ENCODE results near the gene PGM3.

The PGM3 gene

DNA sequence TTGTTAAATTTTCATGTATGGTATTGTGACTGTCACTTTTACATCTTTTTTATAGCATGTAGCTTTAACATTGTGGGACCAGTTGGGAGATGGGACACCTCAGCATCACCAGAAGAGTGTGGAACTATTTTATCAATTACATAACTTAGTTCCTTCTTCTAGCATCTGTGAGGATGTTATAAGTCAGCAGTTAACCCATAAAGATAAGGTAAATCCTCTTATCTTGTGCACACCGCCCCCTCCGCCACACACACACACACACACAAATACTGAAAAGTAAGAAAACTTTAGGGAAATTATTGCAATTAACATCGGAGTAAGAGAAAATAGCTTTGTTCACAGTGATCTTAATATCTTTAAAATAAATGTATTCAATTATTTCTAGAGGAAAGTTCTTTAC is 60.9 kb downstream of the PGM3 start:
- Histone ChIP-seq H3K36me3 (ENCODE audit: control insufficient read depth, insufficient read depth, low read length) (no peaks in the 10 kb centered on the region), H3K4me3 (ENCODE audit: low read length) (no peak overlapping the region), H3K9me3 (ENCODE audit: control insufficient read depth, low read length) (no peaks in the 10 kb centered on the region), H3K27me3 (ENCODE audit: control insufficient read depth, insufficient read depth, low read length) (no peaks in the 10 kb centered on the region), H3K9ac (ENCODE audit: low read length) (no peak overlapping the region), H3K4me1 (ENCODE audit: control insufficient read depth, insufficient read depth, low read length) (no peaks in the 10 kb centered on the region)

DNA sequence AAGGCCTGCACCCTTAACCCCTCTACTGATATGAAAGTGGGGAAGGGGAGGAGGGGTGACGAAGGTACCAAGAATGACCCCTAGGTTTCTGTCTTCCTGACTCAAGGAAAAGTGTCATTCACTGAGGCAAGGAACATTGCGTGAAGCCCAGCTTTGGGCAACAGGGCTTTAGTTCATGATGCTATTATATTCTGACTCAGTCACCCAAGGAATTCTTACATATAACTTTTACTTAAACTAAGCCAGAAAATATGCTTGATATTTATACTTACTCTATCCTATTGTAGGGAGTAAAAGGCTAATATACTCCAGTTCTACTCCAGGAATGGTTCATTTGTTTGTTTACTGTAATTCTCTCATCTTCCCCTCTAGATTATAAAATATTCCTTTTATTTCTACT is 65.1 kb downstream of the PGM3 start:
- H3K36me3 ChIP-seq (ENCODE audit: control insufficient read depth, insufficient read depth, low read length), result no peaks in the 10 kb centered on the region
- no peaks in the 10 kb centered on the region for H3K27me3 ChIP-seq (ENCODE audit: control insufficient read depth, insufficient read depth, low read length)
- no peak overlapping the region for H3K4me3 ChIP-seq (ENCODE audit: low read length)
- no peak overlapping the region for H3K9ac ChIP-seq (ENCODE audit: low read length)
- no peaks in the 10 kb centered on the region for H3K9me3 ChIP-seq (ENCODE audit: control insufficient read depth, low read length)
- no peaks in the 10 kb centered on the region for H3K4me1 ChIP-seq (ENCODE audit: control insufficient read depth, insufficient read depth, low read length)

DNA sequence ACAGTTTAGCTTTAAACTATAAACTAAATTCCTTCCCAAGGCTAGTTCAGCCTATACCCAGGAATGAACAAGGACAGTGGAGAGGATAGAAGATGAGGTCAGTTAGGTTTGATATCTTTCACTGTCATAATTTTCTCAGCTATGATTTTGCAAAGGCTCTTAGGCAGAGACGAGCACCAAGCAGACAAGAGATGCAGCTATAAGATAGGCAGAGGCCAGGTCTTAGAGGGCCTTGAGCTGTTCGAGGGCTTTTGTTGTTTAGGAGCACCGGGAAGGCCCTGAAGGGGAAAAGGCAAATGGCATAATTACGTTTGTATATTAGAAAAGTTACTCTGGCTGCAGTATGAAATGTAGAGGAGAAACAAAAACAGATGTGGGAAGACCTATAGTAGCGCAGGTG is 65.8 kb downstream of the PGM3 start:
- Histone ChIP-seq H3K36me3 (ENCODE audit: control insufficient read depth, insufficient read depth, low read length) (no peaks in the 10 kb centered on the region), H3K4me3 (ENCODE audit: low read length) (no peak overlapping the region), H3K4me1 (ENCODE audit: control insufficient read depth, insufficient read depth, low read length) (no peaks in the 10 kb centered on the region), H3K27me3 (ENCODE audit: control insufficient read depth, insufficient read depth, low read length) (no peaks in the 10 kb centered on the region), H3K9me3 (ENCODE audit: control insufficient read depth, low read length) (no peaks in the 10 kb centered on the region), H3K9ac (ENCODE audit: low read length) (no peak overlapping the region)

DNA sequence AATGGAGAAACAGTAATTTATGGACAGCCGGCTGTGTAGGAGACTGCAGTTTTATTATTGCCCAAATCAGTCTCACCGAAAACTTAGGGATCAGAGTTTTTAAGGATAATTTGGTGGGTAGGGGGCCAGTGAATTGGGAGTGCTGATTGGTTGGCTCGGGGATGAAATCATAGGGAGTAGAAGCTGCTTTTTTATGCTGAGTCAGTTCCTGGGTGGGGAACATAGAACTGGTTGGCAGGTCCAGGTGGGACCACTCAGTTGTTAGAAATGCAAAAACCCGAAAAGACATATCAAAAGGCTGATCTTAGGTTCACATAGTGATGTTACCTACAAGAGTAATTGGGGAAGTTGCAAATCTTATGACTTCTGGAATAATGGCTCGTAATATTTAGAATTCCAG is 66.3 kb downstream of the PGM3 start:
- Histone ChIP-seq H3K27me3 (ENCODE audit: control insufficient read depth, insufficient read depth, low read length) (no peaks in the 10 kb centered on the region), H3K4me1 (ENCODE audit: control insufficient read depth, insufficient read depth, low read length) (no peaks in the 10 kb centered on the region), H3K36me3 (ENCODE audit: control insufficient read depth, insufficient read depth, low read length) (no peaks in the 10 kb centered on the region), H3K9me3 (ENCODE audit: control insufficient read depth, low read length) (no peaks in the 10 kb centered on the region), H3K9ac (ENCODE audit: low read length) (no peak overlapping the region), H3K4me3 (ENCODE audit: low read length) (no peak overlapping the region)

DNA sequence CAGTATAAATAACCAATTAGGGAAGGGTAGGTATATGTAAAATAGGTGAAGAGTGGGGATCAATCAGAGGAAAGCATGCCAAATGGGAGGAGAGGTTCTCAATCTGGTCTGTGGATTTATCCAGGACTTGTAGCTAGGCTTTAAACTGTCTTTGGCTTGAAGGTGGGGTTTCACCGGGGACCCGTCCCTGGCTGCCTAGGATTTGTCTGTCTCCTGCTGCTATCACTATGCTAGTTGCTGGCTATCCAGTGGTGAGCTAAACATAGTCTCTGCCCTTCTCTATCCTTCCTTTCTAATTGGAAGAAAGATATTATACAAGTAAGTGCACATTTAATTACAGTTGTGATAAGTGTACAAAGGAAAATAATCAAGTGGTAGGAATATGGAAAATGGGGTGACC is 66.8 kb downstream of the PGM3 start:
- Histone ChIP-seq H3K9ac (ENCODE audit: low read length) (no peak overlapping the region), H3K9me3 (ENCODE audit: control insufficient read depth, low read length) (no peaks in the 10 kb centered on the region), H3K4me3 (ENCODE audit: low read length) (no peak overlapping the region), H3K36me3 (ENCODE audit: control insufficient read depth, insufficient read depth, low read length) (no peaks in the 10 kb centered on the region), H3K4me1 (ENCODE audit: control insufficient read depth, insufficient read depth, low read length) (no peaks in the 10 kb centered on the region), H3K27me3 (ENCODE audit: control insufficient read depth, insufficient read depth, low read length) (no peaks in the 10 kb centered on the region)

DNA sequence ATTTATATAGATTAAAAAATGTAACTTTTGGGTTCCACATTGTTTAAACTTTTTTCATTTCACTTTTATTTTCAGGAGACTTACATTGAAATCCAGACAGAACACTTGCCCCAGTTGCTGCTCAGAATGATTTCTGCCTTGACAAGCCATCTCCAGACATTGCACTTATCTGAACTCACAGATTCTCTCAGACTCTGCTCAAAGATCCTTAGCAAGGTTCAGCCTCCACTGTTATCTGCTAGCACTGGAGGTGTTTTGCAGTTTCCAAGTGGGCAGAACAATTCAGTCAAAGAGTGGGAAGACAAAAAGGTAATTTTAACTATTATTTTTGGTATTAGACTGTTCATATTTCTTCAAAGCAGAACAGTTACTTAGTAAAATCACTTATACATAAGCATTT is 67.6 kb downstream of the PGM3 start:
- H3K9me3 ChIP-seq (ENCODE audit: control insufficient read depth, low read length), result no peaks in the 10 kb centered on the region
- no peak overlapping the region for H3K4me3 ChIP-seq (ENCODE audit: low read length)
- no peaks in the 10 kb centered on the region for H3K27me3 ChIP-seq (ENCODE audit: control insufficient read depth, insufficient read depth, low read length)
- no peak overlapping the region for H3K9ac ChIP-seq (ENCODE audit: low read length)
- no peaks in the 10 kb centered on the region for H3K36me3 ChIP-seq (ENCODE audit: control insufficient read depth, insufficient read depth, low read length)
- no peaks in the 10 kb centered on the region for H3K4me1 ChIP-seq (ENCODE audit: control insufficient read depth, insufficient read depth, low read length)

DNA sequence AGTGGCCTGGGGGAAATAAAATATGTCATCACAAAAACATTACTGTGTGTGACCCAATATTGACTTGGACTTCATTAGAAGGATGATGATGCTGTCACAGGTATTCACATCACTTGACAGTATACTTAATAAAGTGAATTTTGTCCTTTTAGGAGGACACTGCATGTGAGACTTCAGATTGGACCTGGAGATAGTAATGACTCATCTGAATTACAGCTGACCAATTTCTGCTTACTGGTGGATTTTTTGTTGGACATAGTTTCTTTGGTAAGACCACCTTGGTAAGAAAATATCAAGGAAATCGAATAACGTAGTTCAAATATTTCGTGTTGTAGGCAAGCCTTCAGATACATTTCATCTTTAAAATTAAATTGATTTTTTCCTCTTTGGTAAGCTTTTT is 68.5 kb downstream of the PGM3 start:
- Histone ChIP-seq H3K4me1 (ENCODE audit: control insufficient read depth, insufficient read depth, low read length) (no peaks in the 10 kb centered on the region), H3K9me3 (ENCODE audit: control insufficient read depth, low read length) (no peaks in the 10 kb centered on the region), H3K9ac (ENCODE audit: low read length) (no peak overlapping the region), H3K27me3 (ENCODE audit: control insufficient read depth, insufficient read depth, low read length) (no peaks in the 10 kb centered on the region), H3K36me3 (ENCODE audit: control insufficient read depth, insufficient read depth, low read length) (no peaks in the 10 kb centered on the region), H3K4me3 (ENCODE audit: low read length) (no peak overlapping the region)

DNA sequence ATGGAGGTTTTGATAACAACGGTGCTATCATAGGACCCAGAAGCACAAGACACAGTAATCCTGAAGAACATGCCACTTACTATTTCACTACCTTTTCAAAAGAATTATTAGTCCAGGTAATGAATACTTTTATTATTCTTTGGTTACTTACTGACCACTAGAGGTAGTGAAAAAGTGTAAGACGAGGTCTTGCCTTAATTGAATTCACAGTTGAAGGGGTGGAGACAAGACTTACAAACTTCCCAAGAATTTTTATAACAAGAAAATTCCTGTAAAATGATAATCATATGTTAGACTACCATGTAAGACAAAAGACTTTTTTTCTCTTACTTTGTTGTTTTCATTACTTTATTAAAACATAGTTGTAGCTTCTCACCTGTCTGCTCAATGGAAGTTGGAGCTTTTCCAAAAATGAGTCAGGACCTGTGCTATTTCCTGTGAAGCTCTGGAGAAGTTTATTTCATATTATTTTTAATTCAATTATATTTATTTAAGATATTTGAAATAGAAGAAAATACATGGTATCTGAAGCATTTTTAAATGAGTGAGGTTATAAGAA is 73.2 kb downstream of the PGM3 start:
- H3K9me3 ChIP-seq (ENCODE audit: control insufficient read depth, low read length), result no peaks in the 10 kb centered on the region
- no peaks in the 10 kb centered on the region for H3K27me3 ChIP-seq (ENCODE audit: control insufficient read depth, insufficient read depth, low read length)
- no peak overlapping the region for H3K9ac ChIP-seq (ENCODE audit: low read length)
- H3K4me3 ChIP-seq (ENCODE audit: low read length), result no peak overlapping the region
- H3K36me3 ChIP-seq (ENCODE audit: control insufficient read depth, insufficient read depth, low read length), result no peaks in the 10 kb centered on the region
- no peaks in the 10 kb centered on the region for H3K4me1 ChIP-seq (ENCODE audit: control insufficient read depth, insufficient read depth, low read length)

DNA sequence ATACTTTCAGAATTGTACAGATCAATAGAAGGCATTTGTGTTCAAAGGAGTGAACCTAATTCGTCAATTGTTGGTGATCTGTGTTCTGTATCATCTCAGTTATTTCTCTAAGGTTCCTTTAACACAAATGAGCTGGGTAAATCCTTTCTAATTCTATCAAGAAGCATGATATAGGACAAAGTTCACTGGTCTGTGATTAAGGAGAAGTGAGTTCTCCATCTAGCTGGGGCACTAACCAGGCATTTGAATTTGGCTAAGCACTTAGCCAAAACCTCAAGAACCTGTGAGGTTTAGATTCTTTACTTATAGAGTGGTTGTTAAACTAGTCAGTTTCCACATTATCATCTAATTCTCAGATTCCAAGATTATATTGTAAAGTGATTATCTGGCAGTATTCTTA is 75.3 kb downstream of the PGM3 start:
- Histone ChIP-seq H3K4me3 (ENCODE audit: low read length) (no peak overlapping the region), H3K4me1 (ENCODE audit: control insufficient read depth, insufficient read depth, low read length) (no peaks in the 10 kb centered on the region), H3K27me3 (ENCODE audit: control insufficient read depth, insufficient read depth, low read length) (no peaks in the 10 kb centered on the region), H3K9me3 (ENCODE audit: control insufficient read depth, low read length) (no peaks in the 10 kb centered on the region), H3K9ac (ENCODE audit: low read length) (no peak overlapping the region), H3K36me3 (ENCODE audit: control insufficient read depth, insufficient read depth, low read length) (no peaks in the 10 kb centered on the region)

All from mucosa of stomach (tissue), 1 donor.